GM18870 (cell line): ENCODE data around the gene FSD1L.
A peak's percentile ranks its signal among the peaks of the same experiment; 100 is the strongest.
"Not testable (repeated sequence)": the region's sequence is repeated elsewhere in the genome, so short reads cannot be mapped to it uniquely, and the experiment has no call there.

Experiments used
- ATAC-seq: cut with Tn5 transposase; IDR thresholded peaks from one replicate; pipeline ENCODE4 v1.9.1; 2021; ENCODE audit warnings: moderate library complexity; ENCODE audit not compliant: unreplicated experiment

Gene FSD1L

DNA sequence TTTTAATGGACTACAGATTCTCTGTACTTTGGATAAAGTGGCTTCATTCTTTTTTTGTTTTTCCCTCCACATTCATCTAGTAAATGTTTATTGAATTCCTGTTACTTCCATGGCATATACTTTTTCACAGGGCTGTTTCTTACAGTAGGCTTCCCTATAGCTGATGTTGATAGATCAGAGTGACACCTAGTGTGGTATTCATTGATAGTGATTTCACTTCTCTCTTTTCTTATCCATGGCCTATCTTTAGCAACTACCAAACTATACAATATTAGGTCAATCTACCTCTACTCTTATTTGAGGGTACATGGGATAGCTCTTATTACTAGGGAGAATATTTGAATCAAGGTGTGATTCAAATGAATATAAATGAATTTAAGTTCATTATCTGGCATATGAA lies 35.8 kb downstream of the FSD1L start:
- peak; percentile 89 for ATAC-seq

- no peak for ATAC-seq
These were observed 36.4 kb downstream of the FSD1L start for GRCh38 chr9:105484226-105484625.

GRCh38 chr9:105485131-105485530 lies 37.3 kb downstream of the FSD1L start:
- no peak for ATAC-seq

GRCh38 chr9:105496826-105497225 lies 49.0 kb downstream of the FSD1L start:
- ATAC-seq: no peak

DNA sequence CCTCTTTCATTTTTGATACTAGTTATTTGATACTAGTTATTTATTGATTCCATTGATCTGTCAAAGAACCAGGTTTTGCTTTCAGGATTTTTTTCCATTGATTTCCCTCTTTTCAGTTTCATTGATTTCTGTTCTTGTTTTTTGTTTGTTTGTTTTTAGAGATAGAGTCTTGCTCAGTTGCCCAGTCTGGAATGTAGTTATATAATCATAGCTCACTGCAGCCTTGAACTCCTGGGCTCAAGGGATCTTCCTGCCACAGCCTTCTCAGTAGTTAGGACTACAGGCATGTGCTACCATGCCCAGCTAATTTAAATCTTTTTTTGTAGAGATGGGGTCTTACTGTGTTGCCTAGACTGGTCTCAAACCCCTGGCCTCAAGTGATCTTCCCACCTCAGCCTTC lies 49.9 kb downstream of the FSD1L start:
- no peak for ATAC-seq

GRCh38 chr9:105500108-105500766 lies 52.4 kb downstream of the FSD1L start:
- peak; percentile 88 for ATAC-seq

DNA sequence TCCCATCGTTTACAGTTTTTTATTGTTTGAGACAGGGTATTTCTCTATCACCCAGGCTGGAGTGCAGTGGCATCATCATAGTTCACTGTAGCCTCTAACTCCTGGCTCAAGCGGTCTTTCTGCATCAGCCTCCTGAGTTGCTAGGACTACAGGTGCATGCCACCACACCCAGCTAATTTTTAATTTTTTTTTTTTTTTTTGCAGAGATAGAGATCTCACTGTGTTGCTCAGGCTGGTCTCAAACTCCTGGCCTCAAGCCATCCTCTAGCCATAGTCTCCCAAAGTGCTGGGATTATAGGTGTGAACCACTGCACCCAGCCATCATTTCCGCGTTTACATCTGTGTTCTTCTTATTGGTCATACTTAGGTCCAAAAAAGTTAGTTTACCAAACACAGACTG lies 53.6 kb downstream of the FSD1L start:
- ATAC-seq: no peak

DNA sequence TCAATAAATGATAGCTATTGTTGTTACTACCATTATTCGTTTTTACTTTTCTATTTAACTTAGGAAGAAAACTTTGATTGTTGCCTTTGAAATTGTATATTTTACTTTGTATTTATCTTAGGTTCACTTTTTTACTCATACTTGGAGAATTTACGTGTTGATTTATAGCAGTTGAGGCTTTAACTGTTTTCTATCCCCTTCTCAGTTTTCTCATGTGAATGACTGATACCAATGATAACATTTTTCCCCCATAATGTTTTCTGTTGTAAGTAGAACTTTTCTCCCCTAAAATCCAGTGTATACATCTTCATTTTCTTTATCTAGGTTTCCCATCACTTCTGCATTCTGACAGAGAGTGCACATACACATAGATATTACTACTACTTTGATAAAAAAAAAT lies 54.4 kb downstream of the FSD1L start:
- ATAC-seq: no peak

- ATAC-seq: peak; percentile 39
These were observed 56.0 kb downstream of the FSD1L start for GRCh38 chr9:105503881-105504280.

DNA sequence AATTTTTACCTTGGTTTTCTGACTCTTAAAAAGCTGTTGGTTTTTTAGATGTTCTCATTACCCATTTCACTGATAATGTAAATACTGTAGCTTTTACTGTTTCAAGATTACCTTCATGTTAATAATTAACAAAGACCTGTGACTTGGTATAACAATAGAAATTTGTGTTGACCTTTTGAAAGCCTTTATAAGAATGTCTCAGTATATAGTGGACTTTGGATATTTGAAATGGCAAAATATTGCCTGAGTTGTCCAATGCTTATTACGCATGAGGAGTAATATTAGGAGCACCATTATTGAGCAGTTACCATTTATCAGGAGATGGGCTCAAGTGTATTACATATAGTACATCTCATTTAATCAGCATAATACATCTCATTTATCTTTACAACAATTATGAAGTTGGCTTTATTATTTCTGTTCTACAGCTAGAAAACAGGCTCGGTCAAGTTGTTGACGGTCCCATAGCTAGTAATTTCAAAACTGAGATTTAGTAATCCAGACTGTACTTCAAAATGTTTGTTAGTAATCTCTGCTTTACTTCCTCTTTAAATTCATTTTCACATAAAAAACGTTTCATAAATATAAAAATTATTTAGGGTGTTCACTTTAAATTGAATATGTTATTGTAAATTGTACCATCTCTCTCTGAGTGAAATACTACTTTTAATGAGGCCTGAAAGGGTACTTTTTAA lies 59.4 kb downstream of the FSD1L start:
- no peak for ATAC-seq

- ATAC-seq: no peak
These were observed 60.7 kb downstream of the FSD1L start for GRCh38 chr9:105508530-105508929.

GRCh38 chr9:105510024-105510423 lies 62.2 kb downstream of the FSD1L start:
- ATAC-seq: peak; percentile 69

DNA sequence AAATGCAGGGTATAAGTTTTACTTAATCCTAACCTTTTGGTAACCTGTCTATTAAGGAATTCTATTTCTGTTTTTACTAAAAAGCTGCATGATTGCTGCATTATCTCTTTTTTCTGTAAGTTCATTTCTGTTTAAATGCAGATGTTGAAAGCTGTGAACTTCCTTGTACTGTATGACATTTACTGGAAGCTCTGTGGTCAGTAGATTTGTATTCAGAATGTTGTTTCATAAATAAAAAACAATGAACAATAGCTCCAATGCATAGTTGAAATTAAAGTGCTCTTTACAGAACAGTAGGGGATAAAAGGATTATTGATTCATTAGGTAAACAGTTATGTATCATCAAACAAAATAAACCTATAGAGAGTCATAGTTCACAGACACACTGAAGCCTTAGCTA lies 63.6 kb downstream of the FSD1L start:
- no peak for ATAC-seq

DNA sequence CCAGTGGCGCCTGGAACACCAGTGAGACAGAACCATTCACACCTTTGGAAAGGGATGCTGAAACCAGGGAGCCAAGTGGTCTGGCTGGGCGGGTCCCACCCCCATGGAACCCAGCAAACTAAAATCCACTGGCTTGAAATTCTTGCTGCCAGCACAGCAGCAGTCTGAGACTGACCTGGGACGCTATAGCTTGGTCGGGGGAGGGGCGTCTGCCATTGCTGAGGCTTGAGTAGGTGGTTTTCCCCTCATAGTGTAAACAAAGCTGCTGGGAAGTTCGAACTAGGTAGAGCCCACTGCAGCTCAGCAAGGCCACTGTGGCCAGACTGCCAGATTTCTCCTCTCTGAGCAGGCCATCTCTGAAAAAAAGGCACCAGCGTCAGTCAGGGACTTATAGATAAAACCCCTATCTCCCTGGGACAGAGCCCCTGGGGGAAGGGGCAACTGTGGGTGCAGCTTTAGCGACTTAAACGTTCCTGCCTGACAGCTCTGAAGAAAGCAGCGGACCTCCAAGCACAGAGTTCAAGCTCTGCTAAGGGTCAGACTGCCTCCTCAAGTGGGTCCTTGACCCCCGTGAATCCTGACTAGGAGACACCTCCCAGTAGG lies 68.1 kb downstream of the FSD1L start:
- ATAC-seq: no peak

DNA sequence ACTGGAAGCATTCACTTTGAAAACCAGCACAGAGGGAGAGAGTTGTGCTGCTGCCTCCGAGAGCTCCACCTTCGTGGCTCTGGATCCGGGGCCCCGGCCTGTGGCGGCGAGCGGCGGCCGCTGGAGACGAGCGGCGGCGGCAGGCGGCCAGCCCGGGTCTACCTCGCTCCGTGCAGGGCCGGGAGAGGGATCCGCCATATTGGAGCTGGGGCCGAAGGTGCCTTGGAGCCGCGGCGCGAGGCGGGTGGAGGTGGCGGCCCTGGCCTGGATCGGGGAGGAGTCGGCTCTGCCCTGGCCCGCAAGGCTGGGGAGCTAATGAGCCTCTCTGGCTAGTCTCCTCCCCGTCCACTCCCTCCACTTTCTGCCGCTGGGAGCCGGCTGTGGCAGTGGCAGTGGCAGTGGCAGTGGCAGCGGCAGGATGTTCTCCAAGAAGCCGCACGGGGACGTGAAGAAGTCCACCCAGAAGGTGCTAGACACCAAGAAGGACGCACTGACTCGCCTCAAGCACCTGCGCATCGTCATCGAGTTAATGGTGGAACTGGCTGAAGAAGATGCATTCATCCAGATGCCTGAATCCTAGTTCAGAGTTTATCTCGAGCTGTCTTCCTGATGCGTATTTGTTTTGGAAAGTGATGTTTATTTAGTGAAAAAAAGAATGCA lies 72.0 kb downstream of the FSD1L start:
- not testable (repeated sequence) for ATAC-seq

DNA sequence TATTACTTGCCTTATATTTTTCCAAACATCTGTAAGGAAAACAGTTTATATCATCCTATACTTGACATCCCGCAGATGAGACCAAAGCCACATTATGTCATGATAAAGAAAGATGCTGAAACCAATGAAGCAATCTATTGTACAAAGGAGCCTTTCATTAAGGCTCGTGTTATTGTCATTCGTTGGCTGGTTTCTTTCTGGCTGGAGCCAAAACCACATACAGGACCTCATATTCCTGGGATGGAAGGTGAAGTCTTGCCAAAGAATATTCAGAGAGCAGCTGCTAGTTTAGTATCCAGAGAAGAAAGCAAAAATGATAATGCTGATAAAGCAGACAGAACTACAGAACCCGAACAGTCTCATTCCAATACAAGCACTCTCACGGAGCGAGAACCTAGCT lies 73.2 kb downstream of the FSD1L start:
- ATAC-seq: not testable (repeated sequence)

DNA sequence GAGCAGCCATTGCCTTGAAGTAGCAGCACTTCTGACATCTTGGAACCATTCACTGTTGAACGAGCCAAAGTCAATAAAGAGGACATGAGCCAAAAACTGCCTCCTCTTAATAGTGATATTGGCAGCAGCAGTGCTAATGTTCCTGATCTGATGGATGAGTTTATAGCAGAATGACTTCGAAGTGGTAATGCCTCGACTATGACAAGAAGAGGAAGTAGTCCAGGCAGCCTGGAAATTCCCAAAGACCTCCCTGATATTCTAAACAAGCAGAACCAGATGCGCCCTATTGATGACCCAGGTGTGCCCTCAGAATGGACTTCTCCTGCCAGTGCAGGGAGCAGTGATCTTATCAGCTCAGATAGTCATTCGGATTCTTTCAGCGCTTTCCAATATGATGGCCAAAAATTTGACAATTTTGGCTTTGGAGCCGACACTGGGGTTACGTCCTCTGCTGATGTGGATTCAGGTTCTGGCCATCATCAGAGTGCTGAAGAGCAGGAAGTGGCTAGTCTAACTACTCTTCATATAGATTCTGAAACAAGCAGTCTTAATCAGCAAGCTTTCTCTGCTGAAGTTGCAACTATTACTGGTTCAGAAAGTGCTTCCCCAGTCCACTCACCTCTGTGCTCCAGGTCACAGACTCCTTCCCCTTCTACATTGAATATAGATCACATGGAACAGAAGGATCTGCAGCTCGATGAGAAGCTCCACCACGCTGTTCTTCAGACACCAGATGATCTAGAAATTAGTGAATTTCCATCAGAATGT lies 75.0 kb downstream of the FSD1L start:
- ATAC-seq: peak; percentile 92

GRCh38 chr9:105531530-105531929 lies 83.7 kb downstream of the FSD1L start:
- no peak for ATAC-seq

DNA sequence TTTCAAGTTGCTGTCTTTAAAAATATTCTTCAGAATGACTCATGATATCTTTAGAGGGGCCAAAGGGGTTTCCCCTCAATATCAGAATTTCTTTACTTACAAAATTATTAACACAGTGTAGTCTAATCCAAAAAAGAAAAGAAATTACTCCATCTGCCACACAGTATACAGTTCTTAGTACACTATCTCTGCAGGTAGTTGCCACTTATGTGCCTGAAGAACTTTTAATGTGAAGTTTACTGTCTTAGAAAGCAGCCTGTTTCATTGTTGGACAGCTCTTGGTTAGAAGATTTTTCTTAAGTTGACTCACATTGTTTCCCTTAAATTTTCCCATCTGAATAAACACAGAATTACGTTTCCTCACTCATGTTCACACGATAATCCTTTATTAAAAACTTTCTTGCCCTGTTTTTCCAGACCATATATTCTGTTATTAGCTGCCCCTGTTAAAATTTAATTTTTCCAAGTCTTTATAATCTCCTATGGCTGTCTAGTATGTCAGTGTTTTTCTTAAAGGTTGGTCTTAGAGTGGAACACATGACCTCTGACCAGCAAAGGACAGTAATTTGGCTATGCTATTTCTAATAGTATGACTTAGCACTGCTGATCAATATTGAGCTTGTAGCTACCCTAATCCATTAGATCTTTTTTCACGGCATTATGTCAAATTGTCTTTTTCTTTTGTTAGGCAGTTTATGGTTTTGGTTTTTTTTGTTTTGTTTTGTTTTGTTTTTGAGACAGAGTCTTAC lies 88.3 kb downstream of the FSD1L start:
- peak; percentile 67 for ATAC-seq

GRCh38 chr9:105539452-105539851 lies 91.6 kb downstream of the FSD1L start:
- ATAC-seq: no peak
